Measurements from ENCODE around the gene DDR1.
"Not testable (repeated sequence)": the region's sequence is repeated elsewhere in the genome, so short reads cannot be mapped to it uniquely, and the experiment has no call there.

The DDR1 gene

GRCh38 chr6:30890646-30891449, 6.5 kb downstream of the DDR1 start:
- no peak overlapping the region for H3K4me3 ChIP-seq (ENCODE audit: low read depth, low read length)
- DNase-seq (ENCODE audit: low read depth), result no peak

- no peak overlapping the region for H3K4me3 ChIP-seq (ENCODE audit: low read depth, low read length)
- no peak for DNase-seq (ENCODE audit: low read depth)
Observed at GRCh38 chr6:30891450-30891723, 7.1 kb downstream of the DDR1 start.

- no peak overlapping the region for H3K4me3 ChIP-seq (ENCODE audit: low read depth, low read length)
- DNase-seq (ENCODE audit: low read depth), result no peak
Observed at GRCh38 chr6:30891816-30892538, 7.7 kb downstream of the DDR1 start.

DNA sequence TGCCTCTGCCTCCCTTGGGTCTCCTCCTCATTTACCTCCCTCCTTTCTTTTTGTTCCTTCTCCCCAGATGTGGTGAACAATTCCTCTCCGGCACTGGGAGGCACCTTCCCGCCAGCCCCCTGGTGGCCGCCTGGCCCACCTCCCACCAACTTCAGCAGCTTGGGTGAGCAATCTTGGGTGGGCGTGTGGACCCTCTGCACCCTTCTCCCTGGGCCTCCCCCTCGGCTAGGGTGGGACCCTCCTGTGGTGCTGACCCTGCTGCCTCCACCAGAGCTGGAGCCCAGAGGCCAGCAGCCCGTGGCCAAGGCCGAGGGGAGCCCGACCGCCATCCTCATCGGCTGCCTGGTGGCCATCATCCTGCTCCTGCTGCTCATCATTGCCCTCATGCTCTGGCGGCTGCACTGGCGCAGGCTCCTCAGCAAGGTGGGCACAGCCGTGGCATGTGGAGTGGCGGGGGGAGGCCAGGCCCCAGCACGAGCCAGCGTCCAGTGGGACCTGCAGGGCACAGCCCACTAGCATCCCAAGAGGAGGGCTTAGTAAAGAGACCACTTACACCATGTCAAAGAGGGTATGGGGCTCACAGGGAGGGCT, 8.8 kb downstream of the DDR1 start:
- H3K4me3 ChIP-seq (ENCODE audit: low read depth, low read length), result no peak overlapping the region
- DNase-seq (ENCODE audit: low read depth), result no peak

GRCh38 chr6:30893666-30894065, 9.3 kb downstream of the DDR1 start:
- no peak for DNase-seq (ENCODE audit: low read depth)
- no peak overlapping the region for H3K4me3 ChIP-seq (ENCODE audit: low read depth, low read length)

DNA sequence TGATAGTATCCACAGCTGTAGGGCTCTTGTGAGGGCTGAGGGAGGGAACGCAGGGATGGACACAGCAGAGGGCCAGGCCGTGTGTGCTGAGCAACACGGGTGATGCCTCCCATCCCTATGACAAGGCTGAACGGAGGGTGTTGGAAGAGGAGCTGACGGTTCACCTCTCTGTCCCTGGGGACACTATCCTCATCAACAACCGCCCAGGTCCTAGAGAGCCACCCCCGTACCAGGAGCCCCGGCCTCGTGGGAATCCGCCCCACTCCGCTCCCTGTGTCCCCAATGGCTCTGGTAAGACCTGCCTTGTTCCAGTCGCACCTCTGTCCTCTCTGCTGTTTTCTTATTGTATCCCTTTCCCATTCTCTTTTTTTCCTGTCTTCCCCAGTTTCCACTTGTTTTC, 10.1 kb downstream of the DDR1 start:
- H3K4me3 ChIP-seq (ENCODE audit: low read depth, low read length), result no peak overlapping the region
- no peak for DNase-seq (ENCODE audit: low read depth)

DNA sequence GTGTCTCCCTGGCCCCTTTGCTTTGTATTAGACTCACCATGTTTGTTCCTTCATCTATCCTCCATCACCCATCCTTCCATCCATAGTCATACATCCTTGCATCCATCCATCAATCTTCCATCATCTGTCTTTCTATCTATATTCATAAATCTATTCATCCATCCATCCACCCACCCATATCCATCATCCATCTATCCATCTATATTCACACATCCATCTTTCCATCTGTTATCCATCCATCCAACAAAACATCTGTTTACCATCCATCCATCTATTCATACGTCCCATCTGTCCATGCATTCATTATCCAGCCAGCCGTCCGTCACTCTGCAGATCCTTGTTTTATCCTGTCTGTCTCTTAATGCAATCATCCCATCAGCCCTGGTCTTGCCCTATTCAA, 10.6 kb downstream of the DDR1 start:
- no peak for DNase-seq (ENCODE audit: low read depth)
- no peak overlapping the region for H3K4me3 ChIP-seq (ENCODE audit: low read depth, low read length)

DNA sequence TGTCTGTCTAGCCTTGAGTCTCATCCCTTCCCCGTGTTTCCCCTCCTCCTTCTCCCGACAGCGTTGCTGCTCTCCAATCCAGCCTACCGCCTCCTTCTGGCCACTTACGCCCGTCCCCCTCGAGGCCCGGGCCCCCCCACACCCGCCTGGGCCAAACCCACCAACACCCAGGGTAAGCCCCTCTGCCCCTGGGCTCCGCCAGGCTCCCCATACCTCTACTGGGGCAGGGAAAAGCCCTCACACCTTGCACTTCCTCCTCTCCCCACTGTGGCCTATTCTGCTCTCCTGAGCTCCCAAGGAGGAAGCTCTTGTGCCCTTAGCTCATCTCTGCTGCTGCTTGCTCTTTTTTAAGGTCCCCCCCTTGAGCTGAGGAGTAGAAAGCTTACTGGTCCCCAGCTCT, 11.0 kb downstream of the DDR1 start:
- no peak overlapping the region for H3K4me3 ChIP-seq (ENCODE audit: low read depth, low read length)
- DNase-seq (ENCODE audit: low read depth), result no peak

- DNase-seq (ENCODE audit: low read depth), result no peak
- no peak overlapping the region for H3K4me3 ChIP-seq (ENCODE audit: low read depth, low read length)
Observed at GRCh38 chr6:30896541-30896940, 12.2 kb downstream of the DDR1 start.

GRCh38 chr6:30897882-30898281, 13.6 kb downstream of the DDR1 start:
- DNase-seq (ENCODE audit: low read depth), result no peak
- no peak overlapping the region for H3K4me3 ChIP-seq (ENCODE audit: low read depth, low read length)

DNA sequence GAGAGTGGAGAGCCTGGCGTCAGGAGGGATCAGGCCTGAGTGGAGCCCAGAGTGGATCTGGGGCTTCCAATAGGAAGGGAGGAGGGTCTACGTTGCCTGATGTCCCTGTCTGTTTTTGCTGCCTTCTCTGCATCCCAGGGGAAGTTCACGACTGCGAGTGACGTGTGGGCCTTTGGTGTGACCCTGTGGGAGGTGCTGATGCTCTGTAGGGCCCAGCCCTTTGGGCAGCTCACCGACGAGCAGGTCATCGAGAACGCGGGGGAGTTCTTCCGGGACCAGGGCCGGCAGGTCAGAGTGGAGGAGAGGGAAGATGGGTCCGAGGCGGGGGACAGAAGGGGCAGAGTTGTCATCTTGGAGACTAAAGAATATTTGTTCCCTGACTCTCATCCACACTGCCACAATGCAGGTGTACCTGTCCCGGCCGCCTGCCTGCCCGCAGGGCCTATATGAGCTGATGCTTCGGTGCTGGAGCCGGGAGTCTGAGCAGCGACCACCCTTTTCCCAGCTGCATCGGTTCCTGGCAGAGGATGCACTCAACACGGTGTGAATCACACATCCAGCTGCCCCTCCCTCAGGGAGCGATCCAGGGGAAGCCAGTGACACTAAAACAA, 14.5 kb downstream of the DDR1 start:
- no peak overlapping the region for H3K4me3 ChIP-seq (ENCODE audit: low read depth, low read length)
- DNase-seq (ENCODE audit: low read depth), result no peak

GRCh38 chr6:30900863-30901417, 16.6 kb downstream of the DDR1 start:
- no peak overlapping the region for H3K4me3 ChIP-seq (ENCODE audit: low read depth, low read length)
- DNase-seq (ENCODE audit: low read depth), result no peak

DNA sequence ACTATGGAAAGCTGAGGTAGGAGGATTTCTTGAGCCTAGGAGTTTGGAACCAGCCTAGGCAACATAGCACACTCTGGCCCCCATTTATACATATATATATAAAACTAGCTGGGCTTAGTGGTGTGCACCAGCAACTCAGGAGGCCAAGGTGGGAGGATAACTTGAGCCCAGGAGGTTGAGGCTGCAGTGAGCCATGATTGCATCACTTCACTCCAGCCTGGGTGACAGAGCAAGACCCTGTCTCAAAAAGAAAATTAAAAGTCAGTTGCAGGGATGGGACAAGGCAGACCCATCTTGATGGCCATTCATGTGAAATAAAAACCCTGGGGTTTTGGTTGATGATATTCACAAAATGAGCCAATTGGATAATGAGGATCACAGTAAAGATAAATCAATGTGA, 17.1 kb downstream of the DDR1 start:
- no peak overlapping the region for H3K4me3 ChIP-seq (ENCODE audit: low read depth, low read length)
- DNase-seq (ENCODE audit: low read depth), result no peak

DNA sequence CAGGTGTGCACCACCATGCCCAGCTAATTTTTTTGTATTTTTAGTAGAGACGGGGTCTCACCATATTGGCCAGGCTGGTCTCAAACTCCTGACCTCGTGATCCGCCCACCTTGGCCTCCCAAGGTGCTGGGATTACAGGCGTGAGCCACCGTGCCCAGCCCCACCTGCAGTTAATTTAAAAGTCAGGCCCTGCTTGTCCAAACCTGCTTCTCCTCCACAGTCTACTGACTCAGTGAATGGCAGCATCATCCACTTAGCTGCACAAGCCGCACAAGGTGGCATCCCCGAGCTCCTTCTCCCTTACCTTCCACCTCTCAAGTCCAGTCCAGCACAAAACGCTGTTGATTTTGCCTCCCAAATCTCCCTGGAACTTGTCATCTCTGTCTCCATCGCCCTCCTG, 17.9 kb downstream of the DDR1 start:
- not testable (repeated sequence) for DNase-seq (ENCODE audit: low read depth); H3K4me3 ChIP-seq (ENCODE audit: low read depth, low read length)

GRCh38 chr6:30902709-30903108, 18.4 kb downstream of the DDR1 start:
- no peak overlapping the region for H3K4me3 ChIP-seq (ENCODE audit: low read depth, low read length)
- no peak for DNase-seq (ENCODE audit: low read depth)

DNA sequence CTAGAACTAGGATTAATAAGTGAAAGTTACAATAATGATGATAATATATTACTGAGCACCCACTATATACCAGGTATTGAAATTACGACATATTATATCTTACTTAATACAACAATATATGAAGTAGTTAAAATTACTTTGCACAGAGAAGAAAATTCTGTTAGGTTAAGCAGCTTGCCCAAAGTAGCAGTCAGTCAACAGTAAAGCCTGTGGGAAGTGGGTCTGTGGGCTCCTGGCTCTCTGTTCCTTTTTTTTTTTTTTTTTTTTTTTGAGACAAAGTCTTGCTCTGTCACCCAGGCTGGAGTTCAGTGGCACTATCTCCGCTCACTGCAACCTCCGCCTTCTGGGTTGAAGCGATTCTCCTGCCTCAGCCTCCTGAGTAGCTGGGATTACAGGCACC, 18.9 kb downstream of the DDR1 start:
- no peak overlapping the region for H3K4me3 ChIP-seq (ENCODE audit: low read depth, low read length)
- no peak for DNase-seq (ENCODE audit: low read depth)

GRCh38 chr6:30907290-30907757, 23.0 kb downstream of the DDR1 start:
- H3K4me3 ChIP-seq (ENCODE audit: low read depth, low read length), result peak overlapping the region; percentile 85
- DNase-seq (ENCODE audit: low read depth), result not testable (repeated sequence)

GRCh38 chr6:30907758-30908591, 23.7 kb downstream of the DDR1 start, which contains the start of gene GTF2H4:
GTF2H4 (plus strand) TSS chr6:30908207.
- peak; percentile 95 for DNase-seq (ENCODE audit: low read depth)
- peak within 1 kb of the TSS; percentile 85 for H3K4me3 ChIP-seq (ENCODE audit: low read depth, low read length)

DNA sequence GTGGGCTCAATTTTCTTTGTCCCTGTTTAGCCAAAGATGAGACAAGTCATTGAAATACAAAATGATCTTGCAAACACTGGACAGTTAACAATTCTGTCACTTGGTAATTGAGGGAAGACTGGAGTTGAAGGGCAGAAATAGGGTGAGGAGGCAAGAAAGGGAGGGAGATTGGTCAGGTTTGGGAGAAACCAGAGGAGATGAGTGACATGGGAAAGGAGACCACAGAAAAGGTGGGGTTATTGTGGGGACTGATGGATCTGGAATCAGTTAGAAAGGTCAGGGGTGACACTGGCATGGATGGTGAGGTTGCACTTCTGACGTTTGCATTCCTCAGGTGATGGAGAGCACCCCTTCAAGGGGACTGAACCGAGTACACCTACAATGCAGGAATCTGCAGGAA, 24.4 kb downstream of the DDR1 start:
- no peak for DNase-seq (ENCODE audit: low read depth)
- peak overlapping the region; percentile 85 for H3K4me3 ChIP-seq (ENCODE audit: low read depth, low read length)
